ENCODE measurements around the gene STRADA. TPM values are rescaled to one million over a fixed set of nuclear protein-coding genes. Genes with fewer than 3 reads are reported as not detected.

Gene STRADA
- total and polyA plus RNA-seq, 2 of the 8 experiments (the other 6 are each of a cell fraction or from before 2014, with no cell fraction given): 35.6 to 43.3 TPM

DNA sequence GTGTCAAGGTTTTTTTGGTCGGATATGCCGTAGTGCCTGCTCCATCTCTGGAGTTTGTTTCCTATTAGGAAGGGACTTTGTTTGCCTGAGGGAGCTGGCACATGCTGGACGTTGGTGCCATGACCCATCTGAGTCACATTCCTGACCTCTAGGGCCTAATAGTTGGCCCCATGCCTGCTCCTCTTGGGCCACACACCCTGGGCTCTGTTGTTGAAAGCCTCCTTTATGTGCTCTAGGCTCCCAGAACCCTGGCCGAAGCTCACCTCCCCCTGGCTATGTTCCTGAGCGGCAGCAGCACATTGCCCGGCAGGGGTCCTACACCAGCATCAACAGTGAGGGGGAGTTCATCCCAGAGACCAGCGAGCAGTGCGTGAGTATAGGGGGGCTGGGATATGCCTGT, 60.1 kb downstream of the STRADA start:
- CTCF ChIA-PET (ENCODE audit: partially characterized antibody): interaction anchor here (0.7 to 7.5 kb wide), 13 partner anchors 10 to 258 kb away, joined by 3 to 63 read pairs (median 3); partner anchors contain the start of gene MAP3K3
- Histone ChIP-seq H3K4me3 (ENCODE audit: extremely low read depth in 1 of 4, insufficient read depth in 2 of 4, low read depth in 3 of 4, low read length in 4 of 4) (no peak overlapping the region), H3K27me3 (replicated peaks in 1 of 4; ENCODE audit: control insufficient read depth in 3 of 4, extremely low read depth in 1 of 4, insufficient read depth in 3 of 4, low read length in 3 of 4) (no peaks in the 10 kb centered on the region), H4K20me1 (replicated peaks in 1 of 2; ENCODE audit: control insufficient read depth in 1 of 2, insufficient read depth in 2 of 2, low read length in 2 of 2) (no peaks in the 10 kb centered on the region), H3K79me1 (ENCODE audit: low read depth, low read length) (no peaks in the 10 kb centered on the region), H3K4me2 (ENCODE audit: insufficient read depth in 1 of 2, low read depth in 2 of 2, low read length in 2 of 2) (no peak overlapping the region; a peak in 1 of 4 replicates), H2AFZ (ENCODE audit: low read length) (no peak overlapping the region), H2BK5ac (ENCODE audit: low read depth, low read length) (no peak overlapping the region), H2BK15ac (ENCODE audit: low read length) (no peak overlapping the region), H2BK120ac (replicated peaks; ENCODE audit: low read depth, low read length) (no peak overlapping the region), H3K23me2 (ENCODE audit: low read depth, low read length) (no peaks in the 10 kb centered on the region), H3K9ac (replicated peaks in 1 of 4; ENCODE audit: extremely low read depth in 1 of 4, low read depth in 3 of 4, low read length in 3 of 4) (no peak overlapping the region), H3K23ac (ENCODE audit: insufficient read length) (no peak overlapping the region), H4K8ac (ENCODE audit: extremely low read depth, insufficient read depth, low read length) (no peak overlapping the region), H4K5ac (ENCODE audit: insufficient read length, low read depth, low read length) (no peak overlapping the region), H2AK5ac (ENCODE audit: low read depth, low read length) (no peak overlapping the region), H3K27ac (ENCODE audit: low read depth, low read length) (no peak overlapping the region), H2BK20ac (ENCODE audit: low read length) (no peak overlapping the region), H3K9me3 (ENCODE audit: insufficient read depth in 2 of 2, low read depth in 1 of 2, low read length in 1 of 2) (no peaks in the 10 kb centered on the region), H3K18ac (ENCODE audit: extremely low read depth, low read length) (no peak overlapping the region), H3K36me3 (ENCODE audit: control insufficient read depth in 2 of 4, insufficient read depth in 4 of 4, low read length in 3 of 4) (peaks cover 2 to 3% (median 2%) of the 10 kb centered on the region in 4 experiments; a peak in 3 of 8 replicates), H4K91ac (replicated peaks; ENCODE audit: insufficient read length, low read length) (no peak overlapping the region), H3K79me2 (ENCODE audit: control insufficient read depth in 1 of 2, insufficient read depth in 2 of 2, low read length in 2 of 2) (no peaks in the 10 kb centered on the region), H3K56ac (replicated peaks; ENCODE audit: insufficient read length, low read depth, low read length) (no peak overlapping the region), H3K4ac (replicated peaks; ENCODE audit: insufficient read length, low read depth, low read length) (no peak overlapping the region), H3K4me1 (replicated peaks in 1 of 4; ENCODE audit: control insufficient read depth in 3 of 4, insufficient read depth in 4 of 4, low read length in 3 of 4) (no peaks in the 10 kb centered on the region), H3K14ac (ENCODE audit: insufficient read length) (no peak overlapping the region), H2BK12ac (ENCODE audit: low read depth, low read length) (no peak overlapping the region; the same call in 1 of the 2 replicates)
- POLR2A ChIA-PET (ENCODE audit: partially characterized antibody): interaction anchor here (1.4 to 2.4 kb wide), 2 partner anchors 13 to 59 kb away, joined by 5 to 9 read pairs; partner anchors contain the start of gene MAP3K3
- WGBS, 2 experiments (ENCODE audit: extremely low coverage in 1 of 2, insufficient coverage in 1 of 2, insufficient read length in 1 of 2, insufficient replicate concordance in 2 of 2, low coverage in 1 of 2, low lambda C conversion rate in 2 of 2, missing lambda C conversion rate in 1 of 2): 86% methylated on average over 8 of the region's 8 CpGs; no CpG with 5 or more reads in 1 of the 2 experiments
- FAIRE-seq (no peak), DNase-seq (ENCODE audit: low read depth in 1 of 2, low spot score in 2 of 2) (no peak)
- TF ChIP-seq, protein P1, sequence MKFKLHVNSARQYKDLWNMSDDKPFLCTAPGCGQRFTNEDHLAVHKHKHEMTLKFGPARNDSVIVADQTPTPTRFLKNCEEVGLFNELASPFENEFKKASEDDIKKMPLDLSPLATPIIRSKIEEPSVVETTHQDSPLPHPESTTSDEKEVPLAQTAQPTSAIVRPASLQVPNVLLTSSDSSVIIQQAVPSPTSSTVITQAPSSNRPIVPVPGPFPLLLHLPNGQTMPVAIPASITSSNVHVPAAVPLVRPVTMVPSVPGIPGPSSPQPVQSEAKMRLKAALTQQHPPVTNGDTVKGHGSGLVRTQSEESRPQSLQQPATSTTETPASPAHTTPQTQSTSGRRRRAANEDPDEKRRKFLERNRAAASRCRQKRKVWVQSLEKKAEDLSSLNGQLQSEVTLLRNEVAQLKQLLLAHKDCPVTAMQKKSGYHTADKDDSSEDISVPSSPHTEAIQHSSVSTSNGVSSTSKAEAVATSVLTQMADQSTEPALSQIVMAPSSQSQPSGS (IDR thresholded peaks at IDR 0.05; ENCODE audit: low read length): no peak

All from H1 (cell line).